Psoas muscle (tissue), 8 donors: ENCODE data around the gene AMER2. TPM values are rescaled to one million over a fixed set of nuclear protein-coding genes. Genes with fewer than 3 reads are reported as not detected.

Experiments used
- ATAC-seq, 4 donors: fragments of 200-7000 bp; cut with Tn5 transposase; one replicate each; pipeline ENCODE4 v1.9.1; 2020; ENCODE audit warnings: moderate library complexity in 3 of 4, mild to moderate bottlenecking in 2 of 4
- DNase-seq, 2 donors: peaks; one replicate each; pipeline ENCODE4 v3.0.0-alpha.2; 2020
- H3K27ac ChIP-seq: fragments of 200-600 bp; one replicate; pipeline ENCODE4 v1.8.0; 2022
- H3K27me3 ChIP-seq, 3 donors: fragments of 200-600 bp in 1 of 3; one replicate each; pipeline versions ENCODE4 v1.6.1 to v1.8.0; 2013 to 2022; ENCODE audit warnings: low read length in 2 of 3, mild to moderate bottlenecking in 2 of 3, moderate library complexity in 1 of 3; ENCODE audit not compliant: insufficient read depth in 3 of 3
- H3K36me3 ChIP-seq, 2 donors: fragments of 200-600 bp in 1 of 2; one replicate each; pipeline versions ENCODE4 v1.6.1 to v1.8.0; 2013 to 2022; ENCODE audit warnings: low read depth in 1 of 2, mild to moderate bottlenecking in 1 of 2, moderate library complexity in 1 of 2; ENCODE audit not compliant: insufficient read depth in 1 of 2
- H3K4me1 ChIP-seq: fragments of 200-600 bp; one replicate; pipeline ENCODE4 v1.8.0; 2022
- H3K4me3 ChIP-seq: fragments of 200-600 bp; one replicate; pipeline ENCODE4 v1.8.0; 2022; ENCODE audit warnings: mild to moderate bottlenecking
- H3K9me3 ChIP-seq: fragments of 200-600 bp; one replicate; pipeline ENCODE4 v1.8.0; 2022
- WGBS, 3 donors: extraction: QIAGEN DNeasy Blood & Tissue Kit; methylation state at CpG; one replicate each; pipeline versions ENCODE4 v1.1.6 to v1.1.7; 2013; 5-methylcytosine and 5-hydroxymethylcytosine counted together
- intact Hi-C, 2 donors: fragments of 100-400 bp; cut with DNase I; formaldehyde crosslinking; loops; one replicate each; pipeline versions ENCODE4 v1.11.0 to v1.14.2; 2022
- polyA plus RNA-seq, 3 donors: library from polyadenylated mRNA; stranded (reverse); fragments of 200-250 nt; gene quantifications; one replicate each; pipeline ENCODE4 v1.2.3, GENCODE V29; 2013
- total RNA-seq, 4 donors: library from RNA; stranded (reverse); fragmentation: NEBNext Ultra II Directional in 2 of 4; extraction: Animal tissue kit (Norgen Biotek cat#: 25700) in 2 of 4; gene quantifications; one replicate each; pipeline versions ENCODE4 v1.2.1 to v1.2.4, GENCODE V29; 2021 to 2023
- TF ChIP-seq, protein P1 (sequence below): fragments of 200-600 bp; IDR thresholded peaks from one replicate; pipeline ENCODE4 v1.8.0; 2022; ENCODE audit warnings: antibody characterized with exemption
- donor health status: healthy with polysubstance abuse.
- donor health status: DM: no; HTN: no; CAD: no; lungs with moderate emphysema.
- donor health status: Bipolar disorder and iron deficiency.
- donor health status: healthy.
- donor health status: DM: yes; HTN: yes; CAD: no.
- donor health status: DM: no; HTN: no; CAD: no.
- donor health status: DM: no; HTN: no; CAD: no.
- donor health status: DM: yes; HTN: yes; CAD: no.

The AMER2 gene
- total and polyA plus RNA-seq, 7 donors: 0.01 to 0.08 (median 0.04) TPM; not detected in 4

GRCh38 chr13:25190256-25190655 lies 18.2 kb upstream of the AMER2 start:
- WGBS, 3 donors: 14 to 21% (median 19%) methylated on average over 5 of the region's 5 CpGs

GRCh38 chr13:25187596-25187995 lies 15.5 kb upstream of the AMER2 start:
- Histone ChIP-seq H3K9me3 (no peaks in the 10 kb centered on the region), H3K4me3 (no peak overlapping the region), H3K27ac (no peak overlapping the region), H3K27me3 (peaks cover 0 to 9% (median 3%) of the 10 kb centered on the region in 3 donors), H3K4me1 (no peaks in the 10 kb centered on the region), H3K36me3 (no peaks in the 10 kb centered on the region)
- TF ChIP-seq, protein P1, sequence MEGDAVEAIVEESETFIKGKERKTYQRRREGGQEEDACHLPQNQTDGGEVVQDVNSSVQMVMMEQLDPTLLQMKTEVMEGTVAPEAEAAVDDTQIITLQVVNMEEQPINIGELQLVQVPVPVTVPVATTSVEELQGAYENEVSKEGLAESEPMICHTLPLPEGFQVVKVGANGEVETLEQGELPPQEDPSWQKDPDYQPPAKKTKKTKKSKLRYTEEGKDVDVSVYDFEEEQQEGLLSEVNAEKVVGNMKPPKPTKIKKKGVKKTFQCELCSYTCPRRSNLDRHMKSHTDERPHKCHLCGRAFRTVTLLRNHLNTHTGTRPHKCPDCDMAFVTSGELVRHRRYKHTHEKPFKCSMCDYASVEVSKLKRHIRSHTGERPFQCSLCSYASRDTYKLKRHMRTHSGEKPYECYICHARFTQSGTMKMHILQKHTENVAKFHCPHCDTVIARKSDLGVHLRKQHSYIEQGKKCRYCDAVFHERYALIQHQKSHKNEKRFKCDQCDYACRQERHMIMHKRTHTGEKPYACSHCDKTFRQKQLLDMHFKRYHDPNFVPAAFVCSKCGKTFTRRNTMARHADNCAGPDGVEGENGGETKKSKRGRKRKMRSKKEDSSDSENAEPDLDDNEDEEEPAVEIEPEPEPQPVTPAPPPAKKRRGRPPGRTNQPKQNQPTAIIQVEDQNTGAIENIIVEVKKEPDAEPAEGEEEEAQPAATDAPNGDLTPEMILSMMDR: no peak
- intact Hi-C loops: no loop called here
- ATAC-seq (no peak), DNase-seq (no peak)
- WGBS, 3 donors: 64 to 72% (median 67%) methylated on average over 5 of the region's 5 CpGs

More at GRCh38 chr13:25190256-25190655, 18.2 kb upstream of the AMER2 start:
- ATAC-seq (no peak), DNase-seq (no peak)
- no peaks in the 10 kb centered on the region for H3K9me3 ChIP-seq
- no peak overlapping the region for H3K27ac ChIP-seq
- intact Hi-C loops: no loop called here
- no peak overlapping the region for H3K4me3 ChIP-seq
- H3K27me3 ChIP-seq: peaks cover 0 to 9% (median 3%) of the 10 kb centered on the region in 3 donors
- H3K36me3 ChIP-seq: no peaks in the 10 kb centered on the region
- no peaks in the 10 kb centered on the region for H3K4me1 ChIP-seq
- TF ChIP-seq, protein P1: no peak

- DNase-seq (no peak), ATAC-seq (no peak)
- WGBS, 3 donors: 81 to 86% (median 84%) methylated on average over 12 of the region's 12 CpGs
- peaks cover 0 to 9% (median 3%) of the 10 kb centered on the region in 3 donors for H3K27me3 ChIP-seq
- no peak overlapping the region for H3K4me3 ChIP-seq
- no peaks in the 10 kb centered on the region for H3K9me3 ChIP-seq
- H3K27ac ChIP-seq: no peak overlapping the region
- intact Hi-C loops: no loop called here
- TF ChIP-seq, protein P1: no peak
- H3K36me3 ChIP-seq: no peaks in the 10 kb centered on the region
- no peaks in the 10 kb centered on the region for H3K4me1 ChIP-seq
Observed at GRCh38 chr13:25186187-25186586, 14.1 kb upstream of the AMER2 start.

GRCh38 chr13:25181597-25181996 lies 9.5 kb upstream of the AMER2 start:
- Histone ChIP-seq H3K36me3 (no peaks in the 10 kb centered on the region), H3K27me3 (no peaks in the 10 kb centered on the region)

More at GRCh38 chr13:25181597-25181996, 9.5 kb upstream of the AMER2 start:
- ATAC-seq (no peak), DNase-seq (no peak)
- 85 to 90% (median 86%) methylated on average over 3 of the region's 3 CpGs for WGBS, 3 donors
- Histone ChIP-seq H3K4me3 (no peak overlapping the region), H3K4me1 (no peaks in the 10 kb centered on the region), H3K9me3 (no peaks in the 10 kb centered on the region), H3K27ac (no peak overlapping the region)
- TF ChIP-seq, protein P1: no peak
- intact Hi-C loops: no loop called here
